Esophagus muscularis mucosa (tissue), 3 donors: ENCODE data around the gene HOXA7.

ENCODE experiments used
- CTCF ChIP-seq, 3 experiments: fragments of 200-600 bp in 2 of 3; fragments of 450-650 bp in 1 of 3; sonication (generic) in 2 of 3; IDR thresholded peaks; one replicate each; pipeline ENCODE4 v1.5.1; 2017 to 2019; ENCODE audit warnings: antibody characterized with exemption in 3 of 3, mild to moderate bottlenecking in 2 of 3, moderate library complexity in 1 of 3
- POLR2A ChIP-seq: fragments of 450-650 bp; IDR thresholded peaks from one replicate; pipeline ENCODE4 v1.6.1; 2017; ENCODE audit warnings: antibody characterized with exemption, moderate library complexity, mild to moderate bottlenecking, low read depth

DNA sequence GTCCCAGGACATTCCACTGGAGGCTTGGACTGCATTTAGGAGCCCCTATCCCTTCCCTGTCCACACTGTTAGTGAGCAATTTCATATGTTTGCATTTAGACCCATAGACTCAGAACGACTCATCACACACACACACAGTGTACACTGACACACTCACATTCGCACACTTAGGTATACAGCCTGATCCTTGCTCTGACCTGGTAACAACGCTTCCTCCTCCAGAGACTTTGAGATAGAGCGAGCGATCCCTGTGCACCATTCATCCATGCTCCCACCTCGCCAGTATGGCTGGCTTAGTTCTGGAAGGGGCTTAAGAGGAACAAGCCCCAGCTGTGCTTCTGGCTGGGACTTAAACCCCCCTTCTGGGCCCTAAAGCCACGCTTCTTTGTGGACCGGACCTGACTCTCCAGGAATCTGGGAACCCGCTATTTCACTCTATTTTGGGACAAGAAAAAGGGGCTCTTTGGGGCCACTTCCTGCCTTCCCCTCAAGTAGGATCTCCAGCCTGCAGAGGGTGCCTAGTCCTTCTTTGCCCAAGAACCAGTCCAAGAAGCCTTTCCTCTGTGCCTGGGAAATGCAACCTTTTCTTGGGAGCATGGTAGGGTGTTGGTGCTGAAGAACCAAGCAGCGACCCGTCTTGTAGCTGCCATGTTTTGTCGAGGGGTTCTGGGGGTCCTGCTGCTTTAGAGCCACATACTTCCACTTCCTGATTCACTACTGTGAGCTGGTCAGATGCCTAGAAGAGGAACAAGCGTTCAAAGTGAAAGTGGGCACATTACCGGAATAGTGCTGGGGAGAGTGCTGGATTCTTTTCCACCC, 44.5 kb upstream of the HOXA7 start:
- no peak for TF ChIP-seq POLR2A
- TF ChIP-seq CTCF (IDR thresholded peaks at IDR 0.05), result no peak
